Astrocyte (in vitro differentiated cells and primary cell): ENCODE measurements around the gene ZAR1L.

Experiments used
- EZH2 ChIP-seq: IDR thresholded peaks from 2 replicates; pipeline ENCODE4 v1.6.1; 2012; ENCODE audit warnings: mild to moderate bottlenecking, low read length, inconsistent platforms; ENCODE audit not compliant: insufficient read depth
- TF ChIP-seq, protein P1 (sequence below): IDR thresholded peaks from 2 replicates; pipeline ENCODE4 v1.5.1; 2011; ENCODE audit warnings: low read depth, mild to moderate bottlenecking, inconsistent platforms, low read length, moderate library complexity; ENCODE audit not compliant: insufficient read depth

DNA sequence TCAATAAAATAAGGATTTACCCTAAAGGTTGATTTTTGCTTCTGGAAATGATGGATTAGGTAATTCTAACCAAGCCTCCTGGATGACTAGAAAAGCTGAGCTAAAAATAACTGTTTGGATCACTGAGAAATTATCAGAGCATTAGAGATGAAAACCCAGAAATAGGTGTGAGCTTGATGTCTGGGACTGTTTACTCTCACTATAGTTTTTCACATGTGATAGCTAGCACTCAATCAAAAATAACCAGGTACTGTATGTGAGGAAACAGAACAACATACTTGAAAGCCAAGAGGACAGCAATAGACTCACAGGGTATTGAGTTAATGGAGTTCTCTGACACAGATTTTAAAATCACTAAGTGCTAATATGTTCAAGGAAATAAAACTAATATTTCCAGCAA, 9.5 kb downstream of the ZAR1L start:
- TF ChIP-seq, protein P1, sequence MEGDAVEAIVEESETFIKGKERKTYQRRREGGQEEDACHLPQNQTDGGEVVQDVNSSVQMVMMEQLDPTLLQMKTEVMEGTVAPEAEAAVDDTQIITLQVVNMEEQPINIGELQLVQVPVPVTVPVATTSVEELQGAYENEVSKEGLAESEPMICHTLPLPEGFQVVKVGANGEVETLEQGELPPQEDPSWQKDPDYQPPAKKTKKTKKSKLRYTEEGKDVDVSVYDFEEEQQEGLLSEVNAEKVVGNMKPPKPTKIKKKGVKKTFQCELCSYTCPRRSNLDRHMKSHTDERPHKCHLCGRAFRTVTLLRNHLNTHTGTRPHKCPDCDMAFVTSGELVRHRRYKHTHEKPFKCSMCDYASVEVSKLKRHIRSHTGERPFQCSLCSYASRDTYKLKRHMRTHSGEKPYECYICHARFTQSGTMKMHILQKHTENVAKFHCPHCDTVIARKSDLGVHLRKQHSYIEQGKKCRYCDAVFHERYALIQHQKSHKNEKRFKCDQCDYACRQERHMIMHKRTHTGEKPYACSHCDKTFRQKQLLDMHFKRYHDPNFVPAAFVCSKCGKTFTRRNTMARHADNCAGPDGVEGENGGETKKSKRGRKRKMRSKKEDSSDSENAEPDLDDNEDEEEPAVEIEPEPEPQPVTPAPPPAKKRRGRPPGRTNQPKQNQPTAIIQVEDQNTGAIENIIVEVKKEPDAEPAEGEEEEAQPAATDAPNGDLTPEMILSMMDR, result no peak
- TF ChIP-seq EZH2, result no peak
